Type B pancreatic cell (in vitro differentiated cells): ENCODE results near the gene ZMYM3. TPM values are rescaled to one million over a fixed set of nuclear protein-coding genes. Genes with fewer than 3 reads are reported as not detected.

ENCODE experiments used
- DNase-seq: peaks from one replicate; pipeline ENCODE4 v3.0.0; 2021; ENCODE audit warnings: mixed read lengths; ENCODE audit not compliant: unreplicated experiment; ENCODE audit errors: extremely low spot score
- H3K27ac Mint-ChIP-seq: 2 replicates; pipeline ENCODE4 v1.8.0; 2021; ENCODE audit warnings: mild to moderate bottlenecking, mixed read lengths
- H3K27me3 Mint-ChIP-seq: 2 replicates; pipeline ENCODE4 v1.8.0; 2021; ENCODE audit warnings: mixed read lengths
- H3K36me3 Mint-ChIP-seq: 2 replicates; pipeline ENCODE4 v1.8.0; 2021; ENCODE audit warnings: mixed read lengths
- H3K4me1 Mint-ChIP-seq: one replicate; pipeline ENCODE4 v1.8.0; 2021; ENCODE audit warnings: mixed read lengths; ENCODE audit not compliant: unreplicated experiment
- H3K4me3 Mint-ChIP-seq: 2 replicates; pipeline ENCODE4 v1.8.0; 2021; ENCODE audit warnings: mild to moderate bottlenecking, mixed read lengths
- H3K9me3 Mint-ChIP-seq: 2 replicates; pipeline ENCODE4 v1.8.0; 2021; ENCODE audit warnings: mixed read lengths
- CTCF ChIP-seq: fragments of 200-600 bp; sonication (generic); conservative IDR thresholded peaks from 2 replicates; pipeline ENCODE4 v1.5.0; 2021; ENCODE audit warnings: antibody characterized with exemption, mild to moderate bottlenecking
- total RNA-seq: library from RNA; stranded (reverse); gene quantifications from 2 replicates; pipeline ENCODE4 v1.2.1, GENCODE V29; 2021; ENCODE audit warnings: low replicate concordance

ZMYM3 gene
- total RNA-seq, 1 donor from 2014 or later = 67.8 TPM

- DNase-seq = no peak
- peaks cover 30% of the 10 kb centered on the region for H3K36me3 Mint-ChIP-seq
- no peaks in the 10 kb centered on the region for H3K27me3 Mint-ChIP-seq
- H3K27ac Mint-ChIP-seq = no peak overlapping the region
- H3K4me3 Mint-ChIP-seq = no peak overlapping the region
- H3K9me3 Mint-ChIP-seq = no peaks in the 10 kb centered on the region
- no peak for TF ChIP-seq CTCF
- peaks cover 4% of the 10 kb centered on the region for H3K4me1 Mint-ChIP-seq
Observed at GRCh38 chrX:71296806-71297205, 42.9 kb upstream of the ZMYM3 start.

- no peaks in the 10 kb centered on the region for H3K4me1 Mint-ChIP-seq
- no peaks in the 10 kb centered on the region for H3K9me3 Mint-ChIP-seq
- no peak overlapping the region for H3K27ac Mint-ChIP-seq
- H3K4me3 Mint-ChIP-seq = no peak overlapping the region
- no peak for TF ChIP-seq CTCF
- H3K36me3 Mint-ChIP-seq = peaks cover 24% of the 10 kb centered on the region
- DNase-seq = no peak
- no peaks in the 10 kb centered on the region for H3K27me3 Mint-ChIP-seq
Observed at GRCh38 chrX:71292669-71293365, 38.9 kb upstream of the ZMYM3 start.

GRCh38 chrX:71291381-71291780 is 37.4 kb upstream of the ZMYM3 start:
- H3K36me3 Mint-ChIP-seq = peaks cover 15% of the 10 kb centered on the region
- no peaks in the 10 kb centered on the region for H3K4me1 Mint-ChIP-seq
- H3K4me3 Mint-ChIP-seq = no peak overlapping the region
- H3K27me3 Mint-ChIP-seq = no peaks in the 10 kb centered on the region
- no peak for TF ChIP-seq CTCF
- H3K27ac Mint-ChIP-seq = no peak overlapping the region
- DNase-seq = no peak
- no peaks in the 10 kb centered on the region for H3K9me3 Mint-ChIP-seq

- no peak for TF ChIP-seq CTCF
- Mint-ChIP-seq H3K27ac (no peak overlapping the region), H3K36me3 (no peaks in the 10 kb centered on the region), H3K27me3 (no peaks in the 10 kb centered on the region), H3K4me3 (peak overlapping the region; percentile 99), H3K4me1 (no peaks in the 10 kb centered on the region), H3K9me3 (no peaks in the 10 kb centered on the region)
- no peak for DNase-seq
Observed at GRCh38 chrX:71285929-71286328, 32.0 kb upstream of the ZMYM3 start.

GRCh38 chrX:71283403-71284143 is 29.6 kb upstream of the ZMYM3 start, which contains the start of gene NONO:
Gene NONO, plus strand, starts transcription at chrX:71283635. Its CDS starts 7,003 bp downstream, at chrX:71290638.
- Mint-ChIP-seq H3K9me3 (no peaks in the 10 kb centered on the region), H3K36me3 (no peaks in the 10 kb centered on the region), H3K4me1 (no peaks in the 10 kb centered on the region), H3K27me3 (no peaks in the 10 kb centered on the region), H3K4me3 (peak within 1 kb of the TSS; percentile 99), H3K27ac (peak within 1 kb of the TSS; percentile 99)
- peak; percentile 83 for DNase-seq
- TF ChIP-seq CTCF = no peak
